OCI-M1 (cell line): Measurements from ENCODE around the gene PCDHGB7.
"Not testable (repeated sequence)": the region's sequence is repeated elsewhere in the genome, so short reads cannot be mapped to it uniquely, and the experiment has no call there.

ENCODE experiments used
- DNase-seq: peaks from one replicate; lab custom pipeline; 2025; lab: John Stamatoyannopoulos, UW

PCDHGB7 gene

GRCh38 chr5:141417494-141418172, at the start of gene PCDHGB7:
Gene PCDHGB7 (plus strand): TSS chr5:141417677. CDS start chr5:141417860, 183 bp downstream.
- peak; percentile 31 for DNase-seq

- DNase-seq, result no peak
These were observed 47.3 kb upstream of the PCDHGB7 start, which contains the start of gene PCDHGB3 for GRCh38 chr5:141369994-141370848. Gene PCDHGB3 (plus strand): TSS chr5:141370242. CDS start chr5:141370395, 153 bp downstream.

GRCh38 chr5:141371572-141372475, 45.7 kb upstream of the PCDHGB7 start:
- DNase-seq, result no peak

- DNase-seq, result no peak
These were observed 43.7 kb upstream of the PCDHGB7 start, which contains the start of gene PCDHGA6 for GRCh38 chr5:141373673-141374317. Gene PCDHGA6 (plus strand): TSS chr5:141373891. CDS start chr5:141374084, 193 bp downstream.

- no peak for DNase-seq
These were observed 42.9 kb upstream of the PCDHGB7 start for GRCh38 chr5:141374627-141375026.

GRCh38 chr5:141375444-141376155, 41.9 kb upstream of the PCDHGB7 start:
- not testable (repeated sequence) for DNase-seq

- no peak for DNase-seq
These were observed 34.8 kb upstream of the PCDHGB7 start, which contains the start of gene PCDHGA7 for GRCh38 chr5:141382469-141383294. Gene PCDHGA7 (plus strand): TSS chr5:141382742. CDS start chr5:141382900, 158 bp downstream.

- no peak for DNase-seq
These were observed 34.1 kb upstream of the PCDHGB7 start for GRCh38 chr5:141383345-141383744.

GRCh38 chr5:141384471-141385267, 32.8 kb upstream of the PCDHGB7 start:
- DNase-seq, result no peak

- DNase-seq, result not testable (repeated sequence)
These were observed 29.7 kb upstream of the PCDHGB7 start, which contains the start of gene PCDHGB4 for GRCh38 chr5:141387557-141388311. Gene PCDHGB4 (plus strand): TSS chr5:141387698. CDS start chr5:141387885, 187 bp downstream.

- no peak for DNase-seq
These were observed 28.8 kb upstream of the PCDHGB7 start for GRCh38 chr5:141388661-141389060.

- DNase-seq, result no peak
These were observed 28.1 kb upstream of the PCDHGB7 start for GRCh38 chr5:141389153-141390042.

- no peak for DNase-seq
These were observed 24.9 kb upstream of the PCDHGB7 start, which contains the start of gene PCDHGA8 for GRCh38 chr5:141392429-141393198. Gene PCDHGA8 (plus strand): TSS chr5:141392633. CDS start chr5:141392814, 181 bp downstream.

GRCh38 chr5:141393267-141393666, 24.2 kb upstream of the PCDHGB7 start:
- DNase-seq, result no peak

GRCh38 chr5:141394401-141395187, 22.9 kb upstream of the PCDHGB7 start:
- not testable (repeated sequence) for DNase-seq
